Stimulated activated naive CD4-positive, alpha-beta T cell (primary cell): ENCODE results near the gene PCNX3.
A peak's percentile ranks its signal among the peaks of the same experiment; 100 is the strongest.

ENCODE experiments used
- DNase-seq, 6 experiments: peaks; one replicate each; lab custom pipeline; 2025; lab: John Stamatoyannopoulos, UW

Gene PCNX3

GRCh38 chr11:65580031-65580692 lies 35.4 kb upstream of the PCNX3 start:
- DNase-seq = no peak

- no peak for DNase-seq
Observed at GRCh38 chr11:65580756-65581155, 34.8 kb upstream of the PCNX3 start.

GRCh38 chr11:65581928-65582327 lies 33.6 kb upstream of the PCNX3 start:
- no peak for DNase-seq

- no peak for DNase-seq
Observed at GRCh38 chr11:65583589-65583988, 32.0 kb upstream of the PCNX3 start.

GRCh38 chr11:65584106-65584505 lies 31.5 kb upstream of the PCNX3 start:
- DNase-seq = no peak

- DNase-seq = no peak
Observed at GRCh38 chr11:65584723-65585171, 30.8 kb upstream of the PCNX3 start.

GRCh38 chr11:65585396-65586246 lies 30.0 kb upstream of the PCNX3 start:
- no peak for DNase-seq

GRCh38 chr11:65586247-65586630 lies 29.3 kb upstream of the PCNX3 start:
- no peak for DNase-seq

GRCh38 chr11:65586676-65587075 lies 28.9 kb upstream of the PCNX3 start:
- DNase-seq = no peak

GRCh38 chr11:65588199-65589054 lies 27.1 kb upstream of the PCNX3 start:
- DNase-seq = peak; percentile 57 to 76 (median 70)

GRCh38 chr11:65589444-65590239 lies 25.9 kb upstream of the PCNX3 start:
- peak in 1 of 6 experiments; percentile 17 for DNase-seq

GRCh38 chr11:65590240-65590738 lies 25.3 kb upstream of the PCNX3 start:
- no peak for DNase-seq

- DNase-seq = no peak
Observed at GRCh38 chr11:65591939-65592857, 23.4 kb upstream of the PCNX3 start.

GRCh38 chr11:65592858-65593517 lies 22.6 kb upstream of the PCNX3 start:
- no peak for DNase-seq

GRCh38 chr11:65593518-65594414 lies 21.8 kb upstream of the PCNX3 start:
- DNase-seq = peak in 4 of 6 experiments; percentile 12 to 48 (median 34)

- DNase-seq = no peak
Observed at GRCh38 chr11:65595131-65595530, 20.4 kb upstream of the PCNX3 start.

GRCh38 chr11:65595543-65596281 lies 19.9 kb upstream of the PCNX3 start, which contains the start of gene KCNK7:
Gene KCNK7, minus strand, starts transcription at chr11:65595800. Its CDS starts 28 bp downstream, at chr11:65595772.
- no peak for DNase-seq

GRCh38 chr11:65596520-65596919 lies 19.1 kb upstream of the PCNX3 start:
- DNase-seq = no peak
